Brain microvascular endothelial cell (primary cell): ENCODE results near the gene IL23R.
A peak's percentile ranks its signal among the peaks of the same experiment; 100 is the strongest.

Experiments
- DNase-seq: peaks from one replicate; pipeline ENCODE4 v3.0.0-alpha.2; 2020
- H3K27ac ChIP-seq: fragments of 250-450 bp; sonication (Bioruptor Pico); 2 replicates; pipeline ENCODE4 v1.5.1; 2020; ENCODE audit warnings: mild to moderate bottlenecking, moderate library complexity
- H3K27me3 ChIP-seq: fragments of 250-450 bp; sonication (Bioruptor Pico); replicated peaks from 2 replicates; pipeline ENCODE4 v1.5.1; 2020; ENCODE audit warnings: mild to moderate bottlenecking
- H3K36me3 ChIP-seq: fragments of 250-450 bp; sonication (Bioruptor Pico); replicated peaks from 2 replicates; pipeline ENCODE4 v1.5.1; 2020; ENCODE audit warnings: mild to moderate bottlenecking
- H3K4me3 ChIP-seq: 2 replicates; pipeline ENCODE4 v1.5.1; 2011; ENCODE audit warnings: low read depth, mild to moderate bottlenecking, control low read depth, low read length, moderate library complexity
- in situ Hi-C: cut with HindIII; loops from 2 replicates; pipeline ENCODE4 v1.10.0; 2017; ENCODE audit warnings: low sequenced_read_pairs, low pct_ligation_motif_present
- TF ChIP-seq, protein P1 (sequence below): IDR thresholded peaks from 2 replicates; pipeline ENCODE4 v1.5.1; 2011; ENCODE audit warnings: low read depth, mild to moderate bottlenecking, moderate library complexity, low read length, control low read depth, inconsistent platforms; ENCODE audit errors: missing control alignments

IL23R gene

DNA sequence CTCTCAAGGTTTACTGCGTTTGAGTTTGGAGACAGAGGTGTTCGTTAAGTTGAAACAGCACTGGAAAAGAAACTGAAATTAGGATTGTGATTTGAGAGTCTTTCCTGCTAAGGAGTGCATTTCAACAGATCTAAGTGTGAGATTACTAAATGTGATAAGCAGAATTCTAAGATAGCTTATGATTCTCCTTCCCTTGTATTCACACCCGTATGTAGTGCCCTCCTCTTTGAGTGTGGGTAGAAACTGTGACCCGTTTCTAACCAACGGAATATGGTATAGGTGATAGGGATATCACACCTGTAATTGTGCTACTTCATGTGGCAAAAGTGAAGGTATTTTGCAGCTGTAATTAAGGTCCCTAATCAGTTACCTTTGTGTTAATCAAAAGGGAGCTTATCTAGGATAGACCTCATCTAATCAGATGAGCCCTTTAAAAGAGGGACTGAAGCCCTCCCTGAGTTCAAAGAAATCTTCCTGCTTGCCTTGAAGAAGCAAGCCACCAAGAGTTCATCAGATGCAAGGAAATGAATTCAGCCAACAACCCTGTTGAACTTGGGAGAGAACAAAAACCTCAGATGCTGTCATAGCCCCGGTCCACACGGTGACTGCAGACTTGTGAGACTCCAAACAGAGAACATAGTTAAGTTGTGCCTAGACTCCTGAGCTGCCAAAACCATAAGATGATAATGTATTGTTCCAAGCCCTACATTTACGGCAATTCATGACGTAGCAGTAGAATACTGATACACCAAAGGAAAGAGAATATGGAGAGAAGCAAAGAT lies 128.8 kb downstream of the IL23R start:
- DNase-seq = no peak
- in situ Hi-C loops = no loop called here
- Histone ChIP-seq H3K36me3 (no peaks in the 10 kb centered on the region), H3K4me3 (no peak overlapping the region), H3K27me3 (no peaks in the 10 kb centered on the region), H3K27ac (no peak overlapping the region)
- TF ChIP-seq, protein P1, sequence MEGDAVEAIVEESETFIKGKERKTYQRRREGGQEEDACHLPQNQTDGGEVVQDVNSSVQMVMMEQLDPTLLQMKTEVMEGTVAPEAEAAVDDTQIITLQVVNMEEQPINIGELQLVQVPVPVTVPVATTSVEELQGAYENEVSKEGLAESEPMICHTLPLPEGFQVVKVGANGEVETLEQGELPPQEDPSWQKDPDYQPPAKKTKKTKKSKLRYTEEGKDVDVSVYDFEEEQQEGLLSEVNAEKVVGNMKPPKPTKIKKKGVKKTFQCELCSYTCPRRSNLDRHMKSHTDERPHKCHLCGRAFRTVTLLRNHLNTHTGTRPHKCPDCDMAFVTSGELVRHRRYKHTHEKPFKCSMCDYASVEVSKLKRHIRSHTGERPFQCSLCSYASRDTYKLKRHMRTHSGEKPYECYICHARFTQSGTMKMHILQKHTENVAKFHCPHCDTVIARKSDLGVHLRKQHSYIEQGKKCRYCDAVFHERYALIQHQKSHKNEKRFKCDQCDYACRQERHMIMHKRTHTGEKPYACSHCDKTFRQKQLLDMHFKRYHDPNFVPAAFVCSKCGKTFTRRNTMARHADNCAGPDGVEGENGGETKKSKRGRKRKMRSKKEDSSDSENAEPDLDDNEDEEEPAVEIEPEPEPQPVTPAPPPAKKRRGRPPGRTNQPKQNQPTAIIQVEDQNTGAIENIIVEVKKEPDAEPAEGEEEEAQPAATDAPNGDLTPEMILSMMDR = no peak

DNA sequence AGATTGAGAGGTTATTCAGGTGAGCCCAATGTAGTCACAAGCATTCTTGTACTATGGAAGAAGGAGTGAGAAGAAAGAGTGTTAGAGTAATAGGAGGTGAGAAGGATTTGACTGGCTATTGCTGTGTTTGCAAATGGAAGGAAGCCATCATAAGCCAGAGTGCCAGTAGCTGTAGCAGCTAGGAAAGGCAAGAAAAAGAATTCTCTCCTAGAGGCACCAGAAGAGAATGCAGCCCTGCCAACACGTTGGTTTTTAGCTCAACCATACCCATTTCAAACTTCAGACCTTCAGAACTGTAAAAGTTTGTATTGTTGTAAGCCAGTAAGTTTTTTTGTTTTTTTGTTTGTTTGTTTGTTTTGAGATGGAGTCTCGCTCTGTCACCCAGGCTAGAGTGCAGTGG lies 132.5 kb downstream of the IL23R start:
- in situ Hi-C loops = no loop called here
- no peaks in the 10 kb centered on the region for H3K36me3 ChIP-seq
- DNase-seq = no peak
- H3K27ac ChIP-seq = no peak overlapping the region
- TF ChIP-seq, protein P1 = peak; percentile 29
- no peaks in the 10 kb centered on the region for H3K27me3 ChIP-seq
- H3K4me3 ChIP-seq = no peak overlapping the region

DNA sequence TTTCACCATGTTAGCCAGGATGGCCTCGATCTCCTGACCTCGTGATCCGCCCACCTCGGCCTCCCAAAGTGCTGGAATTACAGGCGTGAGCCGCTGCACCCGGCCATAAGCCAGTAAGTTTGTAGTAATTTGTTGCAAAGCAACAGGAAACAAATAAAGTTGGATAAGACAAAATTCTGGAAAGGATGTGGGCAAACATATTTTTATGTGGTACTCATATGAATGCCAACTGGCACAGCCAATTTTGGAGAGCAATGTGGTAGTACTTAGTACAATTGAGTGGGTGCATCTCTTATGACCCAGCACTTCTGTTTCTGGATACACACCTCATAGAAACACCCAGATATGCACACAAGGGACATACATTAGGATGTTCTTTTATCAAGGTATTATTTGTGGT lies 133.0 kb downstream of the IL23R start:
- DNase-seq = no peak
- in situ Hi-C loops = no loop called here
- no peaks in the 10 kb centered on the region for H3K36me3 ChIP-seq
- no peak overlapping the region for H3K4me3 ChIP-seq
- TF ChIP-seq, protein P1 = no peak
- H3K27me3 ChIP-seq = no peaks in the 10 kb centered on the region
- no peak overlapping the region for H3K27ac ChIP-seq

DNA sequence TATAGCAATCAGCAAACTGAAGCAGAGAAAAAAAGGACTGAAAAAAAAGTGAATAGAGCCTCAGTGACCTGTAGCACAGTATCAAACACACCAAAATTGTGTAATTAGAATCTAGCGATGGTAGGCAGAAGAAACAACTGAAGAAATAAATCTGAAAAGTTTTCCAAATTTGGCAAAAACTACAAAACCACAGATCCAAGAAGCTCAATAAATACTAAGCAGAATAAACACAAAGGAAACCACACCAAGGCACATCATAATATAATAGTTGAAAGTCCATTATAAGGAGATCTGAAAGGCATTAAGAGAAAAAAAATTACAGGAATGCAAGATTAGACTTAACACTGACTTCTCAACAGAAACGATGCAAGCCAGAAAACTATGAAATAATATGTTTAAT lies 134.3 kb downstream of the IL23R start:
- TF ChIP-seq, protein P1 = no peak
- DNase-seq = no peak
- Histone ChIP-seq H3K4me3 (no peak overlapping the region), H3K27me3 (no peaks in the 10 kb centered on the region), H3K36me3 (no peaks in the 10 kb centered on the region), H3K27ac (no peak overlapping the region)
- in situ Hi-C loops = no loop called here

GRCh38 chr1:67304023-67304422 lies 137.8 kb downstream of the IL23R start:
- no peak for DNase-seq
- no peak overlapping the region for H3K27ac ChIP-seq
- H3K27me3 ChIP-seq = peaks cover 5% of the 10 kb centered on the region
- H3K4me3 ChIP-seq = no peak overlapping the region
- in situ Hi-C loops = no loop called here
- no peaks in the 10 kb centered on the region for H3K36me3 ChIP-seq
- TF ChIP-seq, protein P1 = no peak

- in situ Hi-C loops = no loop called here
- Histone ChIP-seq H3K27ac (no peak overlapping the region), H3K36me3 (no peaks in the 10 kb centered on the region), H3K4me3 (no peak overlapping the region), H3K27me3 (peaks cover 5% of the 10 kb centered on the region)
- DNase-seq = no peak
- TF ChIP-seq, protein P1 = no peak
Measured at GRCh38 chr1:67306547-67306946, 140.3 kb downstream of the IL23R start.
